Stimulated activated CD4-positive, alpha-beta T cell treated with anti-CD3 and anti-CD28 coated beads, Interleukin-4, amount 100 ng/mL, for 4 hours (primary cell): ENCODE data around the gene PRL.

Experiments used
- DNase-seq, 2 experiments: peaks; one replicate each; pipeline ENCODE4 v3.0.0-alpha.2; 2020

The PRL gene

GRCh38 chr6:22290045-22290444 is 6.8 kb downstream of the PRL start:
- no peak for DNase-seq

GRCh38 chr6:22288721-22289120 is 8.1 kb downstream of the PRL start:
- DNase-seq: no peak

- no peak for DNase-seq
These were observed 12.2 kb downstream of the PRL start for GRCh38 chr6:22284666-22285065.

GRCh38 chr6:22281341-22282085 is 15.3 kb downstream of the PRL start:
- DNase-seq: no peak

- no peak for DNase-seq
These were observed 17.4 kb downstream of the PRL start for GRCh38 chr6:22279427-22279826.

- DNase-seq: no peak
These were observed 25.8 kb downstream of the PRL start for GRCh38 chr6:22271081-22271480.

GRCh38 chr6:22263748-22264147 is 33.1 kb downstream of the PRL start:
- no peak for DNase-seq

GRCh38 chr6:22254886-22255285 is 42.0 kb downstream of the PRL start:
- no peak for DNase-seq

- no peak for DNase-seq
These were observed 42.7 kb downstream of the PRL start for GRCh38 chr6:22253955-22254655.

GRCh38 chr6:22251348-22251747 is 45.5 kb downstream of the PRL start:
- DNase-seq: no peak

- DNase-seq: no peak
These were observed 46.4 kb downstream of the PRL start for GRCh38 chr6:22250486-22250885.

- no peak for DNase-seq
These were observed 47.0 kb downstream of the PRL start for GRCh38 chr6:22249711-22250350.

- DNase-seq: no peak
These were observed 48.1 kb downstream of the PRL start for GRCh38 chr6:22248513-22249308.

- no peak for DNase-seq
These were observed 48.8 kb downstream of the PRL start for GRCh38 chr6:22247916-22248482.

- DNase-seq: no peak
These were observed 56.8 kb downstream of the PRL start for GRCh38 chr6:22240025-22240424.

- DNase-seq: no peak
These were observed 57.4 kb downstream of the PRL start for GRCh38 chr6:22239261-22239921.

GRCh38 chr6:22238861-22239260 is 58.0 kb downstream of the PRL start:
- no peak for DNase-seq

GRCh38 chr6:22237526-22237925 is 59.3 kb downstream of the PRL start:
- DNase-seq: no peak
